NT2/D1 (cell line): ENCODE data around the gene CCDC51.

Experiments
- SUZ12 ChIP-seq: IDR thresholded peaks from 2 replicates; pipeline ENCODE4 v1.6.1; 2011; ENCODE audit not compliant: insufficient read length, insufficient read depth; ENCODE audit errors: extremely low read depth
- YY1 ChIP-seq: IDR thresholded peaks from 2 replicates; pipeline ENCODE4 v1.6.1; 2011; ENCODE audit not compliant: insufficient read length, insufficient read depth
- ZNF274 ChIP-seq: IDR thresholded peaks from 2 replicates; pipeline ENCODE4 v1.6.1; 2011; ENCODE audit warnings: mild to moderate bottlenecking, low read depth, low read length

DNA sequence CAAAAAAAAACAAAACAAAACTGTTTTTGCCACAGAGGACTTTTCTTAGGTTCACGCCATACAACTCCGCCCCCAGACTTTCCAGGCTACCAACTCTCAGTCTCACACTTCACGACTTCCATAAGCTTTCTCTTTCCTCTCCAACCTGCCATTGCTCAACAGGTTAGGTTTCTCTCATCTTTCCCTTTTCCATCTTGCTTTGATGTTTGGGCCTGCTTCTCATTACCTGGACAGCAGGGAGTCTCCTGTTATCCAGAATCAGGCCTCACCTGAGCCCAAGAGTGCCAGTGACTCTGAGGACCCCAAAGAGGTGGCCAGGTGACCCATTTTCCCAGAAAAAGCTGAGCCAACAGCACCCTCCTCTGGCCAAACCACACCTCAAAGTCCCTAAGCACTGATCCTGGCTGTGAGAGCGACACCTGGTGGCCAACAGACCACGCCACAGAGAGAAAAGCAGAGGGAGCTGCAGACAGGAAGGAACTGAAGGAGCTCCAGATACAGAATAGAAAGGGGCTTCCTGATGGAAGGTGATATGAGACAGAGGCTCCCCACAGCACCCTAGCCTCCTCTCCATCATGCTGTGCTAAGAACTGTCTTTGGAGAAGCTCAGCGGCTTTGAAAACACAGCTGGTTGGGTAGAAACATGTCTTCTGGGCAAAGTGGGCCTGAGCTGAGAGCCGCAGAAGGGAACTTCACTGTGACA lies 4.0 kb downstream of the CCDC51 start:
- TF ChIP-seq YY1 (no peak), SUZ12 (no peak), ZNF274 (no peak)
